Spleen (tissue), 11 donors: ENCODE data around the gene ZBTB14. TPM values are rescaled to one million over a fixed set of nuclear protein-coding genes. Genes with fewer than 3 reads are reported as not detected.

Source experiments
- DNase-seq: peaks from one replicate; pipeline ENCODE4 v3.0.0-alpha.2; 2020
- H3K27ac ChIP-seq, 8 donors: fragments of 200-600 bp; sonication (generic) in 7 of 8; 1 replicate in 4 of 8; 2 replicates in 4 of 8; pipeline versions ENCODE4 v1.5.0 to v1.8.0; 2016 to 2021; ENCODE audit warnings: inconsistent platforms in 4 of 8, mild to moderate bottlenecking in 4 of 8, moderate library complexity in 1 of 8
- H3K27me3 ChIP-seq, 7 donors: fragments of 200-600 bp; sonication (generic) in 6 of 7; replicated peaks in 1 of 7; 1 replicate in 4 of 7; 2 replicates in 3 of 7; pipeline versions ENCODE4 v1.5.0 to v1.8.0; 2016 to 2021; ENCODE audit warnings: inconsistent platforms in 3 of 7, mild to moderate bottlenecking in 1 of 7
- H3K36me3 ChIP-seq, 6 donors: fragments of 200-600 bp; sonication (generic) in 5 of 6; 1 replicate in 4 of 6; 2 replicates in 2 of 6; pipeline versions ENCODE4 v1.5.0 to v1.8.0; 2016 to 2021; ENCODE audit warnings: inconsistent platforms in 2 of 6
- H3K4me1 ChIP-seq, 6 donors: fragments of 200-600 bp; sonication (generic) in 5 of 6; 1 replicate in 3 of 6; 2 replicates in 3 of 6; pipeline versions ENCODE4 v1.5.0 to v1.8.0; 2016 to 2021; ENCODE audit warnings: inconsistent platforms in 3 of 6
- H3K4me3 ChIP-seq, 8 donors: fragments of 200-600 bp; sonication (generic) in 7 of 8; 1 replicate in 4 of 8; 2 replicates in 4 of 8; pipeline versions ENCODE4 v1.5.0 to v1.8.0; 2016 to 2021; ENCODE audit warnings: inconsistent platforms in 4 of 8, mild to moderate bottlenecking in 4 of 8, moderate library complexity in 2 of 8
- H3K9me3 ChIP-seq, 8 donors: fragments of 200-600 bp; sonication (generic) in 7 of 8; 1 replicate in 4 of 8; 2 replicates in 4 of 8; pipeline versions ENCODE4 v1.5.0 to v1.8.0; 2016 to 2021; ENCODE audit warnings: inconsistent platforms in 4 of 8
- CTCF ChIP-seq, 11 experiments: fragments of 200-600 bp in 7 of 11; fragments of 450-650 bp in 4 of 11; sonication (generic) in 4 of 11; IDR thresholded peaks in 8 of 11; conservative IDR thresholded peaks in 3 of 11; 1 replicate in 7 of 11; 2 replicates in 4 of 11; pipeline versions ENCODE4 v1.4.0 to v1.8.0; 2016 to 2021; ENCODE audit warnings: antibody characterized with exemption in 11 of 11, inconsistent platforms in 4 of 11, mild to moderate bottlenecking in 1 of 11
- POLR2A ChIP-seq, 3 donors: fragments of 450-650 bp; IDR thresholded peaks; one replicate each; pipeline ENCODE4 v1.5.1; 2017; ENCODE audit warnings: antibody characterized with exemption in 3 of 3, mild to moderate bottlenecking in 1 of 3
- POLR2AphosphoS5 ChIP-seq, 3 donors: sonication (generic); formaldehyde crosslinking; IDR thresholded peaks; one replicate each; pipeline ENCODE4 v1.5.1; 2017; ENCODE audit warnings: antibody characterized with exemption in 3 of 3
- WGBS, 5 donors: extraction: QIAGEN DNeasy Blood & Tissue Kit in 3 of 5; methylation state at CpG; one replicate each; pipeline versions ENCODE4 v1.1.5 to v1.1.7; 2013 to 2018; 5-methylcytosine and 5-hydroxymethylcytosine counted together
- intact Hi-C: fragments of 100-400 bp; cut with DNase I; formaldehyde crosslinking; loops from one replicate; pipeline ENCODE4 v1.15.0; 2023; ENCODE audit warnings: low total_unique reads
- polyA plus RNA-seq, 3 donors: library from polyadenylated mRNA; stranded (reverse); fragments of 200-250 nt; gene quantifications; one replicate each; pipeline ENCODE4 v1.2.1, GENCODE V29; 2013
- total RNA-seq, 7 donors: library from RNA; depleted of rRNA in 3 of 7; stranded (reverse); fragments of >200 nt in 3 of 7; fragmentation: NEBNext Ultra II Directional in 4 of 7; extraction: Animal tissue kit (Norgen Biotek cat#: 25700) in 4 of 7; gene quantifications; one replicate each; pipeline versions ENCODE4 v1.1.0 to v1.2.1, GENCODE V29; 2016 to 2021
- donor health status: healthy with polysubstance abuse.
- donor health status: DM: no; HTN: no; CAD: no; lungs with moderate emphysema.
- donor health status: DM: no; HTN: no; CAD: no.
- donor health status: Bipolar disorder and iron deficiency.
- donor health status: healthy.
- donor health status: DM: no; HTN: no; CAD: no.
- donor health status: DM: yes; HTN: yes; CAD: no.

The ZBTB14 gene
- total and polyA plus RNA-seq, 10 donors = 12.9 to 26.7 (median 20.9) TPM

GRCh38 chr18:5285326-5285725 lies 10.2 kb downstream of the ZBTB14 start:
- Histone ChIP-seq H3K4me3 (no peak overlapping the region), H3K4me1 (peaks cover 0 to 14% (median 5%) of the 10 kb centered on the region in 6 donors), H3K27me3 (no peaks in the 10 kb centered on the region), H3K9me3 (peaks cover 0 to 5% (median 0%) of the 10 kb centered on the region in 8 donors), H3K36me3 (peaks cover 0 to 10% (median 1%) of the 10 kb centered on the region in 6 donors), H3K27ac (no peak overlapping the region)
- intact Hi-C loops = no loop called here
- TF ChIP-seq POLR2A (IDR thresholded peaks at IDR 0.05) (no peak), CTCF (IDR thresholded peaks at IDR 0.05 in 8 of 11, conservative IDR thresholded peaks at IDR 0.05 in 3 of 11) (no peak), POLR2AphosphoS5 (IDR thresholded peaks at IDR 0.05) (no peak)
- DNase-seq = no peak
- WGBS, 5 donors = 54 to 64% (median 59%) methylated on average over 2 of the region's 2 CpGs

GRCh38 chr18:5284808-5285207 lies 10.7 kb downstream of the ZBTB14 start:
- Histone ChIP-seq H3K36me3 (peaks cover 0 to 5% (median 0%) of the 10 kb centered on the region in 6 donors), H3K4me3 (no peak overlapping the region), H3K9me3 (peaks cover 0 to 9% (median 3%) of the 10 kb centered on the region in 8 donors), H3K4me1 (peaks cover 0 to 14% (median 5%) of the 10 kb centered on the region in 6 donors), H3K27me3 (no peaks in the 10 kb centered on the region), H3K27ac (no peak overlapping the region)
- intact Hi-C loops = no loop called here
- 78 to 90% (median 81%) methylated on average over 7 of the region's 7 CpGs for WGBS, 5 donors
- DNase-seq = no peak
- no peak for TF ChIP-seq CTCF (IDR thresholded peaks at IDR 0.05 in 8 of 11, conservative IDR thresholded peaks at IDR 0.05 in 3 of 11)
- TF ChIP-seq POLR2A (IDR thresholded peaks at IDR 0.05) = no peak
- no peak for TF ChIP-seq POLR2AphosphoS5 (IDR thresholded peaks at IDR 0.05)

- TF ChIP-seq CTCF (IDR thresholded peaks at IDR 0.05 in 8 of 11, conservative IDR thresholded peaks at IDR 0.05 in 3 of 11) (no peak), POLR2AphosphoS5 (IDR thresholded peaks at IDR 0.05) (no peak)
- H3K27me3 ChIP-seq = no peaks in the 10 kb centered on the region
- DNase-seq = no peak
- H3K27ac ChIP-seq = no peak overlapping the region
- H3K9me3 ChIP-seq = peaks cover 0 to 22% (median 15%) of the 10 kb centered on the region in 8 donors
- 55 to 96% (median 92%) methylated on average over 1 of the region's 1 CpG for WGBS, 5 donors
- peaks cover 0 to 6% (median 0%) of the 10 kb centered on the region in 6 donors for H3K4me1 ChIP-seq
- no peaks in the 10 kb centered on the region for H3K36me3 ChIP-seq
- intact Hi-C loops = no loop called here
- no peak overlapping the region for H3K4me3 ChIP-seq
Measured at GRCh38 chr18:5282770-5283169, 12.8 kb downstream of the ZBTB14 start.

- intact Hi-C loops = no loop called here
- Histone ChIP-seq H3K36me3 (no peaks in the 10 kb centered on the region), H3K27me3 (no peaks in the 10 kb centered on the region), H3K4me3 (no peak overlapping the region), H3K4me1 (no peaks in the 10 kb centered on the region), H3K27ac (no peak overlapping the region), H3K9me3 (peaks cover 0 to 26% (median 19%) of the 10 kb centered on the region in 8 donors)
- no peak for DNase-seq
- 33 to 56% (median 53%) methylated on average over 3 of the region's 3 CpGs for WGBS, 5 donors
- TF ChIP-seq POLR2A (IDR thresholded peaks at IDR 0.05) (no peak), CTCF (IDR thresholded peaks at IDR 0.05 in 8 of 11, conservative IDR thresholded peaks at IDR 0.05 in 3 of 11) (no peak), POLR2AphosphoS5 (IDR thresholded peaks at IDR 0.05) (no peak)
Measured at GRCh38 chr18:5276947-5277346, 18.6 kb downstream of the ZBTB14 start.
